ENCODE data around the gene ASAP2.
A peak's percentile ranks its signal among the peaks of the same experiment; 100 is the strongest.

The ASAP2 gene

DNA sequence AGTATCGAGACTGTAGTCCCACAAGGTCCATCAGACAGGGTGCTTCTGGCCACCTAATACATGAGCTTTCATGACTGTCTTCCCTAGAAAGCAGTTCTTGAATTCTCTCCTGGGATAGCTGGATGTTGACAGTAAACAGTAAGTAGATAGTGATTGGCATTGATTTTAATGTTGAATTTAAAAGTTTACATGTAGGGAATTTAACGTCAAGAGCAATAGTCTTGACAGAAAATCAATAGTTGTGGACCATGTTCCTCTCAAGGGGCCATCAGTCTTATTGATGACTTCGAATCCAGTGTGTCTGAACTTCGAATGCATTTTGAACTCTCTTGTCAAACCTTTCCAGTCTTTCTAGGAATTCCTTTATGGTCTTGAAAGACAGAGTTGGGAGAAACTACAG, 152.9 kb downstream of the ASAP2 start:
- no peak for DNase-seq

- no peak for DNase-seq
Observed at GRCh38 chr2:9360110-9360509, 153.5 kb downstream of the ASAP2 start.

- no peak for DNase-seq
Observed at GRCh38 chr2:9360701-9361100, 154.1 kb downstream of the ASAP2 start.

- no peak for DNase-seq
Observed at GRCh38 chr2:9364373-9364772, 157.8 kb downstream of the ASAP2 start.

GRCh38 chr2:9364791-9365497, 158.3 kb downstream of the ASAP2 start:
- no peak for DNase-seq

- no peak for DNase-seq
Observed at GRCh38 chr2:9365498-9366019, 158.9 kb downstream of the ASAP2 start.

- no peak for DNase-seq
Observed at GRCh38 chr2:9366026-9366425, 159.4 kb downstream of the ASAP2 start.

- DNase-seq = peak; percentile 68
Observed at GRCh38 chr2:9370746-9371145, 164.1 kb downstream of the ASAP2 start.

GRCh38 chr2:9373047-9373446, 166.4 kb downstream of the ASAP2 start:
- DNase-seq = no peak

- no peak for DNase-seq
Observed at GRCh38 chr2:9373476-9373875, 166.9 kb downstream of the ASAP2 start.

DNA sequence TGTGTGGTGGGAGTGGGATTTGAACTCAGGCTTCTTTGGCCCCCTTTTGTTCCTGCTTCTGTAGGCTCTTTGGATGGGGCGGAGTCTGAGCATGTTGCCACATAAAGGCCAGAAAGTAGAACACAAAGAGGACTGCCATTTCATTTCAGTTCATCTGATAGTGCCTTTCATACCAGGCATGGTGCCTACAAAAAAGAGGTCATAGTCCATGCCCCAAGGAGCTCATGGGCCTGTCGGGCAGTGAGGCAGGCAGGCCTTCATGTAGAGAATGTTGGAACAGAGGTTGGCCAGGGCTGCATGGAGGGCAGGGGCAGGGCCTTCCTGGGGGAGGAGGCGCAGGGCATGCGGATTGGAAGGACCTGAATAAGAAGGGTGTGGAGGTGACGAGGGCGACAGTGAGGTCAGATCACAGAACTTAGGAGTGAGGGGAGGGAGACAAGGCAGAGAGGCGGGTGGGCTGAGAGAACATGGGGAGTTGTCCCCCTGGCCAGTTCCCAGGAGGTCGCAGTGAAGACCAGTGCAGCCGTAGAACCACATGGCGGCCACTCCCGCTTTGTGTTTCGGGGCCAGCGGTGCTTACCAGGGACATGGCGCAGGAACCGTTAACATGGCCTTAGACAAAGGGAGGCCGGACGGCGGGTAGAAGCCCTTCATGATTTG, 167.6 kb downstream of the ASAP2 start:
- DNase-seq = no peak

DNA sequence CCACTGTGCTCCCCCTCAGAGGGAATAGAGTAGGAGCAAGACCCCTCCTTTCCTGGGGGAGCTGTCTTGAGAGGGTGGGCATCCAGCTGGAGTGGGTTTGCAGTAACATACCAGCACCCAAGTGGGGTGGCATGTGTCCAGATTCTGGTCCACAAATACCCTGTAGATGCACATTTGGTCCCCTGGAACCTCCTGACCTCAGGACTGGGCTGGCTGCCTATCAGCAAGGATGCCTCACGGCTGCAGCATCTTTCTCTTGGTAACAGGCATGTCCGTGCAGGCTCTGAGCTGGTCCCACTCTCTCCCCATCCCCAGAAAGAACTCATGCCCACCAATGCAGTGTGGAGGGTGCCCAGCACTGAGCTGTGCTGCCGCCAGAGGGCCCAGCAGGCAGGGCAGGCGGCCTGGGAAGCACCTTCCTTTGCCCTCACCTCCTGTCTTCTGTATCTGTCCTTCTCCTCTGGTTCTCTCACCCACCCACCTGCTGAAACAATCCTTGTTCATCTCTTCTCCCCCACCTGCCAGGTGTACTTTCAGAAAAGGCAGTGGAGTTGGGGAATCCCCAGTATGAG, 169.3 kb downstream of the ASAP2 start:
- no peak for DNase-seq

- no peak for DNase-seq
Observed at GRCh38 chr2:9377461-9378097, 171.0 kb downstream of the ASAP2 start.

DNA sequence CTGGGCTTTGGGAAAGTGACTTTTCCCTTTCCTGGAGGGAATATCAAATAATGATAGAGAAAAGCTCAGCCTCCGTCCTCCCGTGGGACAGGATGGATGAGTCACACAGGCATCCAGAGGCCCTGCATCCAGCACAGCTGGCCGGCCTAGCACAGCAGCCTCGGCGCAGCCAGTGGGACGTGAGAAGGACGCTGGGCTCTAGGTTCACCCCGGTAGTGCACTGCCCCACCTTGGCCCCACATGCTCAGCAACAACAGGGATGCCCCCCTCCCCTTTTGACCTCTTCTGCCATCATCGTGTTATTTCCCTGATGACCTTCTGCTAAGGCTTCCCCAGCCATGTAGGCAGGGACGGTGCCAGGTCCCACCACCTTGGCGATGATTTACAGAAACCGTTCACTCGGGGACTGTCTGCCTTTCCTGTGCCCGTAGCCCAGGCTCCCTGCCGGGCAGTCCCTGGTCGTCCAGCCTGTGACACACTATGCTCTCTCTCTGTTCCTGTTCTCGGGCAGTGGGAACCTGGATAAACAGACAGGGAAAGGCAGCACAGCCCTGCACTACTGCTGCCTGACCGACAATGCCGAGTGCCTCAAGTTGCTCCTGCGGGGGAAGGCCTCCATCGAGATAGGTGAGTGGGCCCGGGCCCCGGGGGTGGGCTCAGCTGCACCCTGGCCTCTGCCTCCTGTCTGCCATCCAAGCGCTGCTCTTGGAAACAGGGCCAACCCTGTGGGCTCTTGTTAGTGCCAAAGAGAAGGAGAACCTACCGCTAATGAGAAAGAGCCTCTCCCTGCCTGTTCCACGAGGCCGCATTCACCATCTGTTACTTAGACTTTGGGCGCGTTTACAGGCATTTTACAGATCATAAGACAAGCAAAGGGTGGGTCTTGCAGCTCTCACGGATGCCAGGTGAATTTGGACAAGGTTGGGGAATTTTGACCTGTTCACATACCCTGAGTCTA, 172.1 kb downstream of the ASAP2 start:
- DNase-seq = no peak

GRCh38 chr2:9379391-9379755, 172.8 kb downstream of the ASAP2 start:
- no peak for DNase-seq

- DNase-seq = no peak
Observed at GRCh38 chr2:9380702-9381628, 174.4 kb downstream of the ASAP2 start.

DNA sequence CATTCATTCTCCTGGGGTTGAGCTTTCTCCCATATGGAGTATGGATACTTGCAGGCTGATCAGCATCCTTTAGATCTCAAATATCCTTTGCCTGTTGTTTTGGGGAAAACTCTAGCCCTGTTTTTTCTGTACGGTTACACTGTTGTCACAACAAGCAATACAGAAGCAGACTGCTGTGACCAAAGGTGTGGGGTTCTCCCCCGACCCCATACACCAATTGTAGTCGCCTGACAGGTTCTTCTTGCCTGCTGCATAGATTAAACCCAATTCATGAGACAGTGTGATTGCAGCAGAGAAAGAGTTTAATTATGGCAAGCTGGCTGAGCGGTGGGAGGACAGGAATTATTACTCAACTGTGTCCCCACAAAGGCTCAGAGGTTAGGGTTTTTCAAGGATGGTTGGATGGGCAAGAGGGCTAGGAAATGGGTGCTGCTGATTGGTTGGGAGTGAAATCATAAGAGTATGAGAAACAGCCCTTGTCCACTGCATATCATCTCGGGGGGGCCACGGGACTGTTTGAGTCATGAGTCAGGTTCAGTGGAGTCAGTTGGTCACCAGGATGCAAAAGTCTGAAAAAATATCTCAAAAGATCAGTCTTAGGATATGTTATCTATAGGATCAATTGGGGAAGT, 176.1 kb downstream of the ASAP2 start:
- no peak for DNase-seq

GRCh38 chr2:9384521-9384920, 177.9 kb downstream of the ASAP2 start:
- DNase-seq = no peak

DNA sequence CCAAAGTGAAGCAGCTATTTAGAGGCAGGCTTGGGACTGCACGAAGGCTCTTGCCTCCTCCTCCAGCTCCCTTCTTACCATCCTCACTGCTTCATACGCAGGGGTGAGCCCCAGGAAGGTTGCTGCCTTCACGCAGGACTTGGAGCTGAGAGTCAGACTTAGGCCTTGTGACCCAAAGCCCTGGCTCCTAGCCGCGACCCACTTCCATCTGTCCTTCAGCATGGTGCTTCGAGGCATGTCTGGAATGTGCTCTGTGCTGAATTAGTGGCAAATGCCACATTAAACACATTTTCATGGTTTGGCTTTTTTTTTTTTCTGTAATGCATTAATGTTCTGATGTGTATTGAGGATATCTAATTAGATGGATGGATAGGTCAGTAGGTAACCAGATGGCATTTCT, 179.2 kb downstream of the ASAP2 start:
- no peak for DNase-seq

DNA sequence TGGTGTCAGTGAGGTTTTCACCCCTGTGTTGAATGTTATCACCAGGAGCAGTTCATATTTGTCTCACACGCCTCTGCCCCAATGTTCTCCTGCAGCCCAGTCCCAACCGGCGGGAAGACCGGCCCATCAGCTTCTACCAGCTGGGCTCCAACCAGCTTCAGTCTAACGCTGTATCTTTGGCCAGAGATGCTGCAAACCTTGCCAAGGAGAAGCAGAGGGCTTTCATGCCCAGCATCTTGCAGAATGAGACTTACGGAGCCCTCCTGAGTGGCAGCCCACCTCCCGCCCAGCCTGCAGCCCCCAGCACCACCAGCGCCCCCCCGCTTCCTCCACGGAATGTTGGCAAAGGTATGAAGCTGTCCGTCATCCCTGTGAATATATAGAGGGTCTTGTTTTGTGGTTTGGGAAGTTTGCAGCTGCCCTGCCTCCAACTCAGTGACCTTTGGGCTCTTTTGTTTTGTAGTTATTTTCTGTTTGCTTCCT, 181.6 kb downstream of the ASAP2 start:
- DNase-seq = no peak

Data from activated CD8-positive, alpha-beta memory T cell treated with anti-CD3 and anti-CD28 coated beads, Interleukin-2, amount 50 U/mL, for 48 hours (primary cell).